ENCODE data around the gene RAPSN.

RAPSN gene

DNA sequence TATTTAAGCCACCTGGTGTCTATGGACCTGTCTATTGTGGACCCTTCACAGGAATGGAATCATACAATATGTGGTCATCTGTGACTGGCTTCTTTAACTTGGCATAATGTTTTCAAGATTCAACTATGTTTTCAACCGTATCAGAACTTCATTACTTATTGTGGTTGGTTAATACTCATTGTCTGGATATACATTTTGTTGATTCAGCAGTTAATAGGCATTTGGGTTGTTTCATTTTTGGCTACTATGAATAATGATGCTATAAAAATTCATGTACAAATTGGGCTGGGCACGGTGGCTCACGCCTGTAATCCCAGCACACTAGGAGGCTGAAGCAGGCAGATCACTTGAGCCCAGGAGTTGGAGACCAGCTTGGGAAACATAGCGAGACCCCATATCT, 2.5 kb upstream of the RAPSN start:
- TF ChIP-seq CTCF (conservative IDR thresholded peaks at IDR 0.05) = no peak
- no peak overlapping the region for H3K27ac ChIP-seq

GRCh38 chr11:47449541-47449940, 605 bp upstream of the RAPSN start:
- no peak overlapping the region for H3K27ac ChIP-seq
- TF ChIP-seq CTCF (conservative IDR thresholded peaks at IDR 0.05) = no peak

DNA sequence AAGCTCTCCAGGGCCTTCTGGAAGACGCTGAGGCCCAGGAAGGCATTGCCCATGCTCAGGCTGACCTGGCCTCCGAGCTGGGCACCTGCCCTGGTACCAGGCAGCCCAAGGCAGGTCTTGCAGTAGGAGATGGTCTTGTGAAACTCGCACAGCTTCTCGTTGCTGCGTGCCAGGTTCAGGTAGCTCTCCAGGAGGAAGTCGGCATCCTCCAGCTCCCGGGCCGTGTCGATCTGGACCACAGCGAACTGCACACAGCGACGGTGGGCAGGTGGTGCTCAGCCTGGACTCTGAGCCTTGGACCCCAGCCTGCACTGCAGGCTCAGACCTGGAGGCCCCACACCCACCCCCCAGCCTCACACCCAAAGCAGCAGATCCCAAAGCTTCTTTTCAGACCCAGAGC, 1.0 kb downstream of the RAPSN start:
- H3K27ac ChIP-seq = no peak overlapping the region
- no peak for TF ChIP-seq CTCF (conservative IDR thresholded peaks at IDR 0.05)

- no peak overlapping the region for H3K27ac ChIP-seq
- no peak for TF ChIP-seq CTCF (conservative IDR thresholded peaks at IDR 0.05)
Observed at GRCh38 chr11:47446833-47447232, 2.1 kb downstream of the RAPSN start.

DNA sequence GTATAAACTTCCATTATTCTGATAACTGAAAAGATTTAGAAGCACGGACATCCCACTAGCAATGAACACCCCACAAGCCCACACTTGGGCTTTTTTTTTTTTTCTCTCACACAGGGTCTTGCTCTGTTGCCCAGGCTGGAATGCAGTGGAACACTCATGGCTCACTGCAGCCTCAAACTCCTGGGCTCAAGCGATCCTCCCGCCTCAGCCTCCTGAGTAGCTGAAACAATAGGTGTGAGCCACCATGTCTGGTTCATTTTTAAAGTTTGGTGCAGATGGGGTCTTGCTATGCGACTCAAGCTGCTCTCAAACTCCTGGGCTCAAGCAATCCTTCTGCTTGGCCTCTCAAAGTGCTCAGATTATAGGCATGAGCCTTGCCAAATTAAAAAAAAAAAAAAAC, 3.1 kb downstream of the RAPSN start:
- no peak overlapping the region for H3K27ac ChIP-seq
- TF ChIP-seq CTCF (conservative IDR thresholded peaks at IDR 0.05) = no peak

DNA sequence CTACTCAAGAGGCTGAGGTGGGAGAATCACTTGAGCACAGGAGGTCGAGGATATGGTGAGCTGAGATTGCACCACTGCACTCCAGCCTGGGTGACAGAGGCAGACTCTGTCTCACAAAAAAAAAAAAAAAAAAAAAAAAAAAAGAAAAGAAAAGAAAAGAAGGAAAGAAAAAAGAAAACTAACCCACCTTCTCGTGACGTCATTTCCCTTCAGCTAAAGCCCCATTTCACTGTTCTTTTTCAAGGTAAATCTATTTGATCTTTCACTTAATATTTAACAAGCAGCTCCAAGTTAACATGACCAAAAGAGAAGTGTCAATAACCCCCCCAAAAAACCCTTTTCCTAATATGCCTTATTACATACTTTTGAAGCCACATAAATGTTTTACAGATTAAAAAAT, 5.1 kb downstream of the RAPSN start:
- TF ChIP-seq CTCF (conservative IDR thresholded peaks at IDR 0.05) = no peak
- no peak overlapping the region for H3K27ac ChIP-seq

DNA sequence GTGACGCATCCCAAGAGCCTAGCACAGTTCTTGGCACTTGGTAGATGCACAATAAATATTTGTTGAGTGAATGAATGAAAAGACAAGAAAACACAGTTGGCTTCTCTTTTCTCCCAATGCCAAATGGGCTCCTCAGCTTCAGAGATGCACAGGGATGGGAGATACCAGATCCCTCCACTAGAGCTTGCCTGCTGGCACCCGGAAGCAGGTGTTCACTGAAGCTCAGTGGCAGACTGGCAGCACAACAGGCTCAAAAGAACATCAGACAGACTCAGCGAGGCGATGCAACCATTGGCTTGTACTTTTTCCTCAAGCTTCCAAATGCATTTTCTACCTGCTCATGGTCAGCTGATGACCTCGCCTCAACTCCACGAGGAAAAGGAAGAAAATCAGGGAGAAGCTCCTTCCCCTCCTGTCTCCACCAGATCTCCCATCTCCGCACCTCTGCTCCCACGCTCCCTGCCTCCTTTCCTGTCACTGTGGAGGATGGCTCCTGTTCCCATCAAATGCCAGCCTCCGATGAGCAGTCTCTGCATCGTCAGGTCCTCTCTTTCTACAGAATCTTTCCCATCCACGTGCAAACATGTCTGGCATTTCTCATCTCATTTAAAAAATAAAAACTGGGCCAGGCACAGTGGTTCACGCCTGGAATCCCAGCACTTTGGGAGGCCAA, 5.8 kb downstream of the RAPSN start:
- TF ChIP-seq CTCF (conservative IDR thresholded peaks at IDR 0.05) = no peak
- H3K27ac ChIP-seq = no peak overlapping the region

Measured in VCaP (cell line).